ENCODE data around the gene CABLES2.
A peak's percentile ranks its signal among the peaks of the same experiment; 100 is the strongest.

CABLES2 gene

GRCh38 chr20:62416651-62417637, 9.9 kb upstream of the CABLES2 start:
- Histone ChIP-seq H3K4me1 (ENCODE audit: control insufficient read depth, low read length) (no peaks in the 10 kb centered on the region), H3K79me2 (ENCODE audit: control insufficient read depth, low read length) (no peaks in the 10 kb centered on the region), H3K4me3 (ENCODE audit: low read length) (no peak overlapping the region), H3K9me3 (ENCODE audit: control insufficient read depth, insufficient read depth, low read length) (no peaks in the 10 kb centered on the region; the same call in 1 of the 2 replicates), H3K9me2 (replicated peaks; ENCODE audit: control insufficient read depth, low read length) (no peaks in the 10 kb centered on the region), H3K27ac (ENCODE audit: low read depth, low read length) (no peak overlapping the region), H3K36me3 (ENCODE audit: control insufficient read depth, low read length) (no peaks in the 10 kb centered on the region), H3F3A (ENCODE audit: control insufficient read depth, insufficient read depth) (no peaks in the 10 kb centered on the region), H4K20me1 (ENCODE audit: control insufficient read depth, insufficient read depth, low read depth, low read length) (no peaks in the 10 kb centered on the region), H3K27me3 (ENCODE audit: control insufficient read depth, low read length) (no peaks in the 10 kb centered on the region), H3K4me2 (ENCODE audit: low read length) (no peak overlapping the region)
- TF ChIP-seq CTCF (IDR thresholded peaks at IDR 0.05; ENCODE audit: low read depth, low read length, poor library complexity, severe bottlenecking) = no peak
- no peak for TF ChIP-seq EZH2phosphoT487 (IDR thresholded peaks at IDR 0.05; ENCODE audit: borderline replicate concordance, low read length)

- Histone ChIP-seq H3K4me2 (ENCODE audit: low read length) (no peak overlapping the region), H3K4me1 (ENCODE audit: control insufficient read depth, low read length) (peaks cover 2% of the 10 kb centered on the region), H3K4me3 (ENCODE audit: low read length) (no peak overlapping the region), H3K9me3 (ENCODE audit: control insufficient read depth, insufficient read depth, low read length) (no peaks in the 10 kb centered on the region), H3K9me2 (replicated peaks; ENCODE audit: control insufficient read depth, low read length) (no peaks in the 10 kb centered on the region), H3K36me3 (ENCODE audit: control insufficient read depth, low read length) (no peaks in the 10 kb centered on the region), H3K27me3 (ENCODE audit: control insufficient read depth, low read length) (no peaks in the 10 kb centered on the region), H4K20me1 (ENCODE audit: control insufficient read depth, insufficient read depth, low read depth, low read length) (no peaks in the 10 kb centered on the region), H3K27ac (ENCODE audit: low read depth, low read length) (no peak overlapping the region), H3F3A (ENCODE audit: control insufficient read depth, insufficient read depth) (no peaks in the 10 kb centered on the region), H3K79me2 (ENCODE audit: control insufficient read depth, low read length) (no peaks in the 10 kb centered on the region)
- TF ChIP-seq CTCF (IDR thresholded peaks at IDR 0.05; ENCODE audit: low read depth, low read length, poor library complexity, severe bottlenecking) (no peak), EZH2phosphoT487 (IDR thresholded peaks at IDR 0.05; ENCODE audit: borderline replicate concordance, low read length) (no peak)
Measured at GRCh38 chr20:62415354-62416111, 8.4 kb upstream of the CABLES2 start.

GRCh38 chr20:62413896-62414481, 6.9 kb upstream of the CABLES2 start:
- no peak overlapping the region for H3K4me2 ChIP-seq (ENCODE audit: low read length)
- no peaks in the 10 kb centered on the region for H3K9me3 ChIP-seq (ENCODE audit: control insufficient read depth, insufficient read depth, low read length)
- no peak overlapping the region for H3K4me3 ChIP-seq (ENCODE audit: low read length)
- H3K36me3 ChIP-seq (ENCODE audit: control insufficient read depth, low read length) = no peaks in the 10 kb centered on the region
- TF ChIP-seq EZH2phosphoT487 (IDR thresholded peaks at IDR 0.05; ENCODE audit: borderline replicate concordance, low read length) (no peak), CTCF (IDR thresholded peaks at IDR 0.05; ENCODE audit: low read depth, low read length, poor library complexity, severe bottlenecking) (peak; percentile 24)
- H3K9me2 ChIP-seq (replicated peaks; ENCODE audit: control insufficient read depth, low read length) = no peaks in the 10 kb centered on the region
- H3K79me2 ChIP-seq (ENCODE audit: control insufficient read depth, low read length) = no peaks in the 10 kb centered on the region
- H3K27ac ChIP-seq (ENCODE audit: low read depth, low read length) = no peak overlapping the region
- no peaks in the 10 kb centered on the region for H3K27me3 ChIP-seq (ENCODE audit: control insufficient read depth, low read length)
- H4K20me1 ChIP-seq (ENCODE audit: control insufficient read depth, insufficient read depth, low read depth, low read length) = no peaks in the 10 kb centered on the region
- H3F3A ChIP-seq (ENCODE audit: control insufficient read depth, insufficient read depth) = no peaks in the 10 kb centered on the region
- H3K4me1 ChIP-seq (ENCODE audit: control insufficient read depth, low read length) = peaks cover 14% of the 10 kb centered on the region
